NCI-H526 (cell line): ENCODE results near the gene FOSB.
A peak's percentile ranks its signal among the peaks of the same experiment; 100 is the strongest.
"Not testable (repeated sequence)": the region's sequence is repeated elsewhere in the genome, so short reads cannot be mapped to it uniquely, and the experiment has no call there.

Experiments
- DNase-seq, 2 experiments: peaks; one replicate each; lab custom pipeline; 2025; lab: John Stamatoyannopoulos, UW

Gene FOSB

GRCh38 chr19:45467456-45468158 is at the start of gene FOSB:
TSS of gene FOSB (plus strand) at chr19:45467996. CDS start at chr19:45468587, 591 bp downstream.
- peak; percentile 75 to 96 for DNase-seq

GRCh38 chr19:45418802-45419201 is 49.0 kb upstream of the FOSB start:
- no peak for DNase-seq

GRCh38 chr19:45419396-45419795 is 48.4 kb upstream of the FOSB start:
- no peak for DNase-seq

GRCh38 chr19:45419895-45420294 is 47.9 kb upstream of the FOSB start:
- DNase-seq, result no peak

- DNase-seq, result no peak
Observed at GRCh38 chr19:45420356-45420755, 47.4 kb upstream of the FOSB start.

- DNase-seq, result no peak
Observed at GRCh38 chr19:45420871-45421270, 46.9 kb upstream of the FOSB start.

GRCh38 chr19:45421947-45422498 is 45.8 kb upstream of the FOSB start:
- DNase-seq, result no peak

GRCh38 chr19:45423033-45423588 is 44.7 kb upstream of the FOSB start:
- no peak for DNase-seq

GRCh38 chr19:45423589-45424190 is 44.1 kb upstream of the FOSB start, which contains the start of gene ERCC1:
TSS of gene ERCC1 (minus strand) at chr19:45423917. CDS start at chr19:45423374, 543 bp downstream.
- peak; percentile 97 to 99 for DNase-seq

GRCh38 chr19:45424191-45425058 is 43.4 kb upstream of the FOSB start:
- DNase-seq, result peak in 1 of 2 experiments; percentile 70

- no peak for DNase-seq
Observed at GRCh38 chr19:45428384-45429231, 39.2 kb upstream of the FOSB start.

GRCh38 chr19:45429896-45430295 is 37.9 kb upstream of the FOSB start:
- DNase-seq, result not testable (repeated sequence)

- not testable (repeated sequence) for DNase-seq
Observed at GRCh38 chr19:45431008-45431407, 36.8 kb upstream of the FOSB start.

- not testable (repeated sequence) for DNase-seq
Observed at GRCh38 chr19:45432543-45432942, 35.3 kb upstream of the FOSB start.

GRCh38 chr19:45437328-45437727 is 30.5 kb upstream of the FOSB start:
- no peak for DNase-seq

GRCh38 chr19:45439190-45439568 is 28.6 kb upstream of the FOSB start:
- DNase-seq, result no peak

- peak in 1 of 2 experiments; percentile 85 for DNase-seq
Observed at GRCh38 chr19:45439569-45440258, 28.1 kb upstream of the FOSB start.

GRCh38 chr19:45440259-45440638 is 27.5 kb upstream of the FOSB start:
- DNase-seq, result no peak

- DNase-seq, result peak in 1 of 2 experiments; percentile 25
Observed at GRCh38 chr19:45440873-45441654, 26.7 kb upstream of the FOSB start.

- DNase-seq, result no peak
Observed at GRCh38 chr19:45442408-45442777, 25.4 kb upstream of the FOSB start.
